ENCODE measurements around the gene PRKD1.

GRCh38 chr14:29674566-29675285 lies 252.9 kb downstream of the PRKD1 start:
- TF ChIP-seq CTCF (IDR thresholded peaks at IDR 0.05 in 2 of 3, conservative IDR thresholded peaks at IDR 0.05 in 1 of 3; ENCODE audit: borderline replicate concordance in 1 of 3, insufficient read depth in 1 of 3, low read depth in 2 of 3, low read length in 2 of 3) (no peak), RAD21 (IDR thresholded peaks at IDR 0.05; ENCODE audit: low read depth) (no peak), SP1 (IDR thresholded peaks at IDR 0.05; ENCODE audit: low read depth) (no peak)

Data from HCT116 (cell line).